A172 (cell line): ENCODE results near the gene LRFN5. TPM values are rescaled to one million over a fixed set of nuclear protein-coding genes. Genes with fewer than 3 reads are reported as not detected.

Experiments
- DNase-seq: peaks from one replicate; pipeline ENCODE4 v3.0.0-alpha.2; 2015; ENCODE audit warnings: low spot score
- total RNA-seq: library from RNA; depleted of rRNA; stranded (reverse); fragments of >200 nt; shearing (Covaris generic); gene quantifications from 2 replicates; pipeline ENCODE4 v1.2.3, GENCODE V29; 2014

Gene LRFN5
- total RNA-seq, 1 experiment from 2014 or later: not detected

DNA sequence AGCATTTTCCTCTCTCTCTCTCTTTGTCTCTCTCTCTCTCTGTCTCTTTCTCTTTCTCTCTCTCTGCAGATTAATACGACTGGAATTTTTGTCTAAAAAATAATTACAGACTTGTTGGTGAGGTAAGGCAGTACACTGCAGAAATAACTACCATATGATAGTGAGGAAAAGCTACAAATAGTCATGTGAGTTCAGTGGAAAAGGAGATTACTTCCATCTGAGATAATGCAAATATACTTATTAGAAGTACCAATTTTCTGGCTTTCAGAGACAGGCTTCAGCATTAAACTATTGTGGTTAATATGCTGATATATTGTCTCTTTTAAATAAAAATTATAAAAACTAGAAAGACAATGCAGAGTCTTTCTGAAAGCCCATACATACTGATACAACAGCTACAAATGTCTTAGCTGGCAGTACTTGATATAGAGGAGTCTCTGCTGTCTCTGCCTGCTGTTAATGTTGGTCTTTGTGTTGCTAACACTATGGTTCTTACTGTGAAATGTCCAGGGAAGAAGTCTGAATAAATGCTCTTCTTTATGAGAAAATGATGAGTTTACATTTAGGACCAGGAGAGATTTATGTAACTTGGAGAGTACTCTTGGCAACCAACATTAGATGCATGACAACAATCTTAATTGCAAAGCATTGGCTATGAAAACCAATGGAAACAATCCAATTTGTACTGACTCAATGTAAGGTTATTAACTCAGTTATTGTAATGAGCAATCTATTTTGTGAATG is 167.0 kb downstream of the LRFN5 start:
- DNase-seq: no peak

DNA sequence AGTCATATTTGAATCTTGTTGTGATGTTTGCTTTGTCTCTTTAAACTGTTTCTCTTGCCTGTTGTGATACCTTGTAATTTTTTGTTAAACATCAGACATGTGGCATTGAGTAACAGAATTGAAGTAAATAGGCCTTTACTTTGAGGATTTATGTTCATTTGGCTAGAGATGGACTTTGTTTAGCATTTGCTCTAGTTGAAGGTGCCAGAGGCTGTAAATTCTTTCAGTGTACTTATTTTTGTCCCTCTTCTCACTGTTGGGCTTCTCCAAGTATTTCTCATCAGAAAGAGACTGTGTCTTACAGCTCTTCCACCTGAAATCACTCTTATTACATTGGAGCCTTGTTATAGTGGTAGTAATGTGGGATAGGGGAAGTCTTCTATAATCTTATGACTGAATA is 175.8 kb downstream of the LRFN5 start:
- DNase-seq: no peak

DNA sequence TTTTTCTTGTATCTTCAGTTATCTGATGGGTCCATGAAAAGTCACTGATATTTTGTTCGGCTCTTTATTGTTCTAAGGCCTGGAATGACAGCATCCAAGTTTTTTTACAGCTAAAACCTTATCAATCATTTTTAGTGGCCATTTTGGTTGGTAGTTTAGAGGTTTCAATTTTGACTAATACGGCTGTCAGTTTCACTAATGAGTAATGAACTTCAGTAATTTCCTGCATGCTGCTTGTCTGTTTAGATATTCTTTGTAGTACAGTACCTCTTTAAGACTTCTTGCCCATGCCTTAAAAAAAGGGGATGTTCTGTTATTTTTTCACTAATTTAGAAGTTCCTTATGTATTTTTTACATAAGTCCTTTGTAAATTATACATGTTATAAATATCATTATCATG is 176.7 kb downstream of the LRFN5 start:
- DNase-seq: no peak

DNA sequence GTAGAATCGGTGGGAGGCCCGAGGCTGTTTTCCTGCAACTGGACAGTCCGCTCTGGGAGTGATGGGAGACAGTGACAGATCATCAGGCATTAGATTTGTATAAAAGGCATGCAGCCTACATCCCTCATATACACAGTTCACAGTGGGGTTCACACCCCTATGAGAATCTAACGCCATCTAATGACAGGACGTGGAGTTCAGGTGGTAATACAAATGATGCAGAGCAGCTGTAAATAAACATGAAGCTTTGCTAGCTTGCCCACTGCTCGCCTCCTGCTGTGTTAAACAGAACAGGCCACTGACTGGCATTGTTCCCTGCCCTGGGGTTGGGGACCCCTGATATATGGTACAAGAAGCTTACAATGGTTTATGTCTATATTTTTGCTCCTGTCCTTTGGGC is 179.0 kb downstream of the LRFN5 start:
- no peak for DNase-seq

DNA sequence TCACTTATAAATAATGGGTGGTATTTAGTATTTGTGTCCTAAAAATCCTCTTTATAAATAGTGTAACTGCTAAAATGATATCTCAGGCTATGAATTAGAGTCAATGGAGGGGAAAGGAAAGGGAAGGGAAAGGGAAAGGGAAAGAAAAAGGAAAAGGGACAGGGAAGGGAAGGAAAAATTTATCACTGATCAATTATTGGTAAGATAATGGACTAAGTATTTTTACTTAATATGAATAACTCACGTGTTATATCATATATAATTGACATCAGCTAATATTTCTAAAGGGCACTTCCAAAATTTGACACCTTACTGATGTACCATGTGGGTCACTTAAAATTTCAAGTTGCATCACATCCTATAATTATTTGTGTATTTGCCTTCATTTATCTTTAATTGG is 193.1 kb downstream of the LRFN5 start:
- DNase-seq: no peak

DNA sequence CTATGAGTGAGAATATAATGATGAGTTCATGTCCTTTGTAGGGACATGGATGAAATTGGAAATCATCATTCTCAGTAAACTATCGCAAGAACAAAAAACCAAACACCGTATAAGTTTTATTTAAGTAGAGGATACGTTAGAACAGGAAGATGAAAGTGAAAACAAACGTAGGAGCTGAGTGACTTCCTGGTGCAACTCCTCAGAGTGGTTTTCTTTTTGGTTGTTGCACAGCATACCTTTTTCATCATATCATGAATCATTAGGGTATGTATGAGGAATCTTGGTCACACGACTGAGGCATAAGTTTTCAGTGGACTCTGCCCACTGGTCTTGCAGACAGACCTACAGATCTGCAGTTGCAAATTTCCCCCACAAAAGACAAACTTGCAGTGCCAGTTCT is 199.0 kb downstream of the LRFN5 start:
- DNase-seq: no peak

DNA sequence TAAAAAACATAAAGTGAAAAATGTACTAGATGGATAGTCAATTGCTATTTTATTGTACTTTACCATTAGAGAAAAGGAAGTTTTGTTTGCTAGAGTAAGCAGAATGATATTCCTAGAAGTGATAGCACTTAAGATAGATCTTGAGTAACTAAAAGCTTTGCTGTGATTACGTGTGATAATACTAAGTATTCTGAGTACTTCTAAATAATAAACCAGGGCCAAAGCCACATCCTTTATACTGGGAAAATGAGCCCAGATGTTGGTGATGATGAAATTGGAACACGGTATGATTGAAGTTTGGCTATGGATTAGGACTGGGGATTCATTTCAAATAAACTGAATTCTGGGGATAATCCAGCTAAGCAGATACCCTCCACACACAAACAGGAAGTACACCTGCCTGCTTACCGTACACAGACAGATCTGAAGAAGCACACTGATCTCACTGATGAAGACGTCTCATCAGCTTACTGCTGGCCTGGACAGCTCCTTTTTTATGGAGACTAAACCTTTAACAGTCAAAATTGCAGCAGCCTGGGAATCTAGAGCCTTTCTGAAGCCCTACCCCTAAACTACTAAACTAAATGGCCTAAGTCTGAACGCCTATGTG is 199.8 kb downstream of the LRFN5 start:
- no peak for DNase-seq

DNA sequence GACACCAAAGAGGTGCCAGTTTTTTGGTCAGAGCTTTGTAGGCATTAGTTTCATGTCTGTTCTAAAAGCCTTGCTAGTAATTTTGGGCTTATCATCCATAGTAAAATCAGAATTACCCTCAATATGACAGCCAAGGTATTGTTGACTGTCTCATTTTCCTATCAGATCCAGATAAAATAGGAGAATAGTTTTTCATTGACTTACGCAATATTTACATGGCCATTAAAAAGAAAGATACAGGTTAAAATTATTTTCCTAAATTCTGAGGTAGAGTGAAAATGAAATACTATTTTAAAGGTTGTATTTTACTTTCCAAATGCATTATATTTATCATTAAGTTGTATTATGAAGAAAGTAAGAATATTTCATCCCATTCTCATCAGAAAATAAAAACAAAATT is 203.7 kb downstream of the LRFN5 start:
- DNase-seq: no peak

DNA sequence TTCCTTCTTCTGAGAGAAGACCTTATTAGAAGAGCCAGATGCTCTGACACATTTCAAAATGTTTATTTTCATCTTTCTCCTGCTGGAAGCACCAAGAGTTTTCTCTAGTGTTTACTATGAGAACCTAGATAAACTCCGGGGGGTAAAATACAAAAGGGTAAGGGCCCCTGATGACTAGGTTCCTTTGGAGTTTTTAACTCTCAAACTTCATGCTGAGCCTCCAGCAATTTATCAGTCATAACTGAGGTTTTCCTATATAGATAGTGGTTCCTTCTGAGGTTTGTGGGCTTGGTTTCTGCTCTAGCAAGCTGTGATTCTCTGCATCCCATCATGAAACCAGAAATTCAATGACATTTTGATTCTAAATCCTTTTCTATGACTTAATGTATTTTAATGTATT is 210.9 kb downstream of the LRFN5 start:
- no peak for DNase-seq

DNA sequence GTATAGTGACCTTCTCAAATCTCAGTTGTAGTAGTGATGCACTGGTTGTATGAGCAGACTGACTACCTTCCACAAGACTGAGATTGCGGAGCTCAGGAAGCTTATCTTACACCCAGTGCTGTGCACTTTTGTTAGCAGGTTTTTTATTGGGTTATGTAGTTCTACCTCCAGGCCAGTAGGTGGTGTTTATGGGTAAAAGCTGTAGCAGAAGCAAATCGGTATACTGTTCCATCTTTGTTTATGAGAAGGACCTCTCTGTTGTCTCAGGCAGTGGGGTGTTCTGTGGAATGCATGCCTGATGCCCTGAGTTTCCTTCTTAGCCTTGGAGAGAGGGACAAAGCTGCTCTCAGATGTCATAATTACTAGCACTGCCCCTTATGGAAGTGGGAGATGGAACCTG is 217.8 kb downstream of the LRFN5 start:
- no peak for DNase-seq

DNA sequence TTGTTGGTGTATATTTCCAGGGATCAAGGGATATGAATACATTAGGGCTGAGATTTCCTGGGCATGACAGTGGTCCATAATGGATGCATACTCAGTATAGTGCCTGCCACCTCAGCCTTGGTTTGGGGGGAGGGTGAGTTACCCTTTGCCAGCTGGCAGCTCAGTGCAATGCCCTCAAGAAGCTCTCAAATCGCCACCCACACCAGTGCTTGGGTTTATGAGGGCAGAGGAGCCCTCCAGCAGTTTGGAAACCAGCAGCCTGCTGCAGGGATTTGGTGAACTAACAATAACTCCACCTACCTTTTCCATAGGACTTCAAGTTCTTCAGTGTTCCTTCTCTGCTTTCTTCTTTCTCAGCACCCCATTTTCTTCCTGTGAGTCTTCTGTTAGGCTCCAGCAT is 218.9 kb downstream of the LRFN5 start:
- no peak for DNase-seq

DNA sequence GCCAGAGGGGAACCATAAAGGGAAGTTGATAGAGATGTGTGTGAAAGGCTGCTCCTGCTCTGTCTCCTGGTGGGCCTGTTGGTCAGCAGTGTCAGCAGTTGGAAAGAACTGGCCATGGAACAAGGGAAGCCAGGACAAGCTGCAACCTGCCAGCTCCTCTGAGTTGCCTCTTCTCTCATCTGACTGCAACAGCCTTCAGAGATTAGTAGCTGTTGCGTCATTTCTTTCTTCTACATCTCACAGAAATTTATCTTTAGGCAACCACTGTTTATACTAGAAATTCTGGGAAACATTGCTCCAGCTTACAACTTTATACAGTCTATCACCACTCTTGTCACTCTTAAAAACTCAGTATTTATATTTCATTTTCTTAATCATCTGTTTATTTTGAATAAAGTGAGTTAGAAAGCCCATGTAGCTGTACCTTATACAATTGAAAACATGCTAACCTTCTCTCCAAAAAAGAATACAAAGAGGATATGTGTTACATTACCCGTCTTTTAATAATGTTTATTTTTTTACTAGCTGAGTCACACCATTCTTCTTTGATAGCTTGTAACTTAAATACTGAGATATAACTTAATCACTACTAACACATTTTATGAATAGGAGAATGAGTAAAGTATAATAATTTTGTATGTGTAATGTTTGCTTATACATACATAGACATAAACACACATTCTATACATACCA is 224.2 kb downstream of the LRFN5 start:
- no peak for DNase-seq

DNA sequence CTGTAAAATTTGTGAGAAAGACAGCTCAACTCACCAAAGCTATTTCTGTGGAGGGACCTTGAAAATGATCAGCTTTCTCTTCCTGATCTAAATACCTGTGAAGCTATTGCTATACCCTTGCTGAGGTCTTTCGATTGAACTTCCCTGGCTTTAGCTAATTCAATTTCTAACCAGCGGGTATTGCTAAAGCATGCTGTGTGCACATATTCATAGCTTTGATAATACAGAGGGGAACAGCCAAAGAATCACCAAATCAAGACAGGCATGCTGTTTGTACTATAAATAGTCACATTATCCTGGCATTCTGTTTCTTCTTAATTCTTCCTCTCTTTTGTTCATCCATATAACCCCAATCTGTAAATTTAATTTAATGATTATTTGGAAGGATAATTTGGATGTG is 233.0 kb downstream of the LRFN5 start:
- no peak for DNase-seq

DNA sequence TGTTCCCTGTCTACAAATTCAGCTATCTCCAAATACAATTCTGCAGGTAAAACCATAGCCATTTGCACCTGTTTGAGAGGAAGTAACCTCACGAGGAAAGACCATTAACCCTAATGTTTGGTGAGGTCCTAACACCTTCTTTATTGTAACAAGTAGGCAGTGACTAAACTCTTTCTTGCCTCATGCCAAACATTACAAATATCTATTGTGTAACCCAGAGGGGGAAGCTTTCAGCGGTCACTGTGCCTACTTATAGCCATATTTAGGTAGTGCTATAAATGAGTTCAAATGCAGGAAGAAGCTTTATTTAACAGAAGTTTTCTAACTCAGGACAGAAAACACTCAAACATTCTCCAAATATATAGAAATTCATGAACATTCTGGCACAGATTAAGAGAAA is 252.7 kb downstream of the LRFN5 start:
- no peak for DNase-seq

DNA sequence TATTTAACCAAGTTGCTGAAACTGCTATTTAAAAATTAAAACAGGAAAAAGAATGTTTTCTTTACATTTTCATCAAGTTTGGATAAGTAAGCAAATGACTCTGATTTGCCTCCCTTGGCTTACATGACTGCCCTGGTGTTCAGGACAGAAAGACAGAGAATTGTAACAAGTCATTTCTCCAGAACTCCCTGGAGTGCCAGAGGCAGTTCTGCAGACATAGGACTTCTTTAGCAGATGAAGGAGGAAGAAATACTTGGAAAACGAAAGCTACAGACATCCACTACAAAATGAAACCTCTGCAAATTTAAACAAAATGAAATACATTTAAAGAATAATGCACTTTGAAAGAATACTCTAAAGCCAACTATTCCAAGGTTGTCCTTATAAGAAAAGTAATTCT is 253.9 kb downstream of the LRFN5 start:
- DNase-seq: no peak

DNA sequence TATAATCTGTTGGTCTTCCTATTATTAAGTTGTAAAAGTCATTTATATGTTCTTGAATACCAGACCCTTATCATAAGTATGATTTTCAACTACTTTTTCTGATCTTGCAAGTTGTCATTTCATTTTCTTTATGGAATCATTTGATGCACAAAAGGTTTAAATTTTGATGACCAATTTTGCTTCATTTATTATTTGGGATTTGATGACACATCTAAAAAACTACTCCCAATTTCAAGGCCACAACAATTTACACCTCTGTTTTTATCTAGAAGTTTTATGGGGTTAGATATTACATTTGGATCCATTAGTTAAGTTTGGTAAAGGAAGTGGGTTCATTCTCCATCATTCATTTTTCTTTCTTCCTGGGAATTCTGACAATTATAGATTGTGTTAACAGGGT is 259.2 kb downstream of the LRFN5 start:
- no peak for DNase-seq

DNA sequence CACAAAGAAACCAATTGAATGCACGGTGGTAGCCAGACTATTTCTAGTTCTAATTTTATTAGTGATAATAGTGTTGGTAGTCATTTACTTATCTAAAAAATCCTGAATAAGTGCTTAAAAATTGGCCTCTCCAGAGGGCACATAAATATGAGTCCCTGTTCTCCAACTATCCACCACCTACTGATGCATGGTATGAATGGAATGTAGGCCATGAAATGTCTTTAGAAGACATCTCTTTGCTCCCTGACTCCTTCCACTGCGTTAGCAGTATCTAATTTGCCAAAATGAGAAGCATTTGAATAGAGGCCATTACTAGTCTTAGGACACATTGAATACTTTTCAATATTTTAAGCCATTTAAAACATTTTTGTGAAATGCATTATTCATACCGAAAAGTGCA is 261.7 kb downstream of the LRFN5 start:
- DNase-seq: no peak

DNA sequence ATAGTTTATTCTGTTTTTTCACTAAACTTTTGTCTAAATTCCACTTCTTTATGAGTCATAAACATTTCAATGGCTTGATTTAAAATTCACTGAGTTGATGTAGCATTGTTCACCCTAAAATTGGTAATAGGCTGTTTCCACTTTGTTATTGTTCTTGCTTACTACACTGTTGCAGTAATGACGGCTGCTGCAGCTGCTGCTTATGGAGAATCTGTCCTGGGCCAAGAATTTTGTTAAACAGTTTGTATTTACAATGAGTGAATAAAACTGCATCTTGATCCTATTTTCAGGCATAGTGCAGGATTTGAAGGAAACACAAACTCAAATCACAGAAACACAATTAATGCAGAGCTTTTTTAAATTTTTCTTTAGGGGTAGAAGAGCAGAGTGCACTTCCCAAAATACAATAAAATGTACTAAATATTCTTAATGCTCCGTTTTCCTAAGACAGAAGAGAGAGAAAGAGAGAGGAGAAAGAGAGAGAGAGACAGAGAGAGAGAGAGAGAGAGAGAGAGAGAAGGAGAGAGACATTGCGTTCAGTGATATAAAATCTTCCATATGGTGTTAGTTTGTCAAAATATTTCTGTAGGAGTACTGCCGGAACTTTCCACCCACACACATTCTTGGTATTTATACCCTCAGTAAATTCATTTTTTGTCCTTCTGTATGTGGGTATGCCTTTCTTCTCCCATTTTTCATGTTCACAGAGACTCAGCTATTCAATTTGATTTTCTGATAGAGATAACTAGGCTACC is 266.4 kb downstream of the LRFN5 start:
- DNase-seq: no peak

DNA sequence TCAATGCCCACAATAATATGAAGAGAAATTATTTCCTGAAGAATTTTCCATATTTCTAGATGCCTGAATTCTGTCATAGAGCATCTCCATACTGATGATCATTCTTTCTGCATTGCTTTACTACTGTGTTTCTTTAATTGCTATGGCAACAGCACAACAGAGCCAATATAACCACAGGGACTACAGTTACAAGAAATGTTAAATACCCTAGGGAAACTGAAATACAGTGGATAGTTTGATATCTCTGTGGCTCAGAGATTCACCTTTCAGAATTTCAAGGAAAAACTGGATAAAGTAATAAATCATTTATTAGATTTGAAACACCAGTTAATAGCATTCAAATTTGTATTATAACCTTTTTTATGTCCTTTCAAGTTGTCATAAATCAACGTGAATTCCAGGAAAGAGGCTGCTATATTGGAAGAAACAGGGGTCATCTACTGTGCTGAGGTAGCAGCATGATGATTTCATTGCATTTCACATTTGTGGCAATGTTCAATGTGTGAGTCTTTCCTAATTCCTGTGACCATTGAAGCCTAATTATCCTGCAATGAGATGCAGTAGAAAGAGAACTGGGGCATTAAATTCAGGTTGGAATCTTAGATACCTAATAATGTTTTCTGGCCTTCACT is 267.1 kb downstream of the LRFN5 start:
- DNase-seq: no peak

DNA sequence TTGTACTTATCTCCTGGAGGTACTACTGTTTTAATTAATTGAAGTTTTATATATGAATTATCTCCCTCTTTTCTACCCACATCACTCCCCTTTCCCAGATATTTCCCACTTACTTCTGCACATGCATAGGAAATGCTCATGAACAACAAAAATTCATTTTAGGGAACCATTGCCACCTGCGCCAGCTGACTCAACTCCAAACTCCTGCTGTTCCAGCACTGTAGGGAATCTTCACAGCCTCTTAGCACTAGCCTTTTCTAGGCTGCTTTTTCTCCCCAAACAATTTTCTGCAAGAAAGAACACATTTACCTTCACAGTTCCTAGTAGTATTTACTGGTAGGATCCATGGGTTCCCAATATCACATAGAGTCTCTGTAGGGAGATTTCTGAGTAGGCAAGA is 268.4 kb downstream of the LRFN5 start:
- no peak for DNase-seq

DNA sequence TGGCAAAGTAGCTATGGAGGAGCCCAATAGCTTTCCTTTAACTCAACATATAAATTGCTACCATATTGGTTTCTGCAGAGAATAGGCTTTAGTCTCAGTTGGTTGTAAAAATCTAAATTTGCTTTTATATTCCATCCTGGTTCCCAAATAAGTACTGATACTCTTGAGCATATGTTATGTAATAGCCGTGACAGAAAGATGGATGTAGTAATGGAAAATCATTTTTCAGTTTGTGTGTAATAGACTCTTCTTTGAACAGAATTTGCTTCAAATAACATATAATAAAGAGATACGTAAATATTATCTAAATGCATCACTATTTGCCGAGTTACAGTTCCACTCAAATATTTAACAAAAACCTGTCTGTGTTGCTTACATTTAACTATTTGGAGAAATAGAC is 271.6 kb downstream of the LRFN5 start:
- DNase-seq: no peak

DNA sequence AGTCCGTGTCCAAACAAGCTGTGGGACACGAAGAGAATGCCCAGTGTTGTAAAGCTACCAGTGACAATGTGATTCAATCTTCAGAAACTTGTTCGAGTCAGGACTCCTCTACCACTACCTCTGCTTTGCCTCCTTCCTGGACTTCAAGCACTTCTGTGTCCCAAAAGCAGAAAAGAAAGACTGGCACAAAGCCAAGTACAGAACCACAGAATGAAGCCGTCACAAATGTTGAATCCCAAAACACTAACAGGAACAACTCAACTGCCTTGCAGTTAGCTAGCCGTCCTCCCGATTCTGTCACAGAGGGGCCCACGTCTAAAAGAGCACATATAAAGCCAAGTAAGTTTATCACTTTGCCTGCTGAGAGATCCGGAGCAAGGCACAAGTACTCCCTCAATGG is 284.9 kb downstream of the LRFN5 start:
- DNase-seq: no peak
